ENCODE data around the gene SORBS2.

DNA sequence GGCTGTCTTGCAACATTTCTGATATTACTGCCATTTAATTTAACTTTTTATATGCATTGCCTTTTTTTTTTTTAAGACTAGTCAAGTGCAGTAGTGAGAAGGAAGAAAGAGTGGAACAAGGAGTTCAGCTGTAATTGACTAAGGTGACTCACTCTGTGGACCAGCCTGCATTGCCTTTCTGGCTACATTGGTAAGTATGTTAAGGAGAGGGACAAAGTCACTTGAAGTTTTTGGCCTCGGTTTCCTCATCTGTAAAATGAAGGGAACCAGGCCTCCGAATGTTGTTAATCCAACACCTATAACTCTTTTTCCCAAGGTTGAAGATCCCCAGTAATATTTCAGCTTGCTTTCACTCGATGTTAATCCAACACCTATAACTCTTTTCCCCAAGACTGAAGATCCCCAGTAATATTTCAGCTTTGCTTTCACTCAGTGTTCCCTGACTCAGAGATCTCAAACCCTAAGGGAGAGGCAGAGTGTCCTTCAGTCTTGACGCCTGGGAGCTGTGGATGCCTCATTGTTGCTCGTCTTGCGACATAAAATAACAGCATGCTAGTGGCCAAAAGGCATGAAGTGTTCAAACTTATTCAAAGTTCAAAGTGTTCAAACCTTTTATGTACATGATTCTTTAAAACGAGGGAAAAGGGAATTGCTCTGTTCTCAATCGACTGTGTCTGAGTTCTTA lies 102.0 kb downstream of the SORBS2 start:
- no peak for TF ChIP-seq EZH2 (IDR thresholded peaks at IDR 0.05; ENCODE audit: insufficient read depth, poor library complexity, severe bottlenecking)
- no peak for TF ChIP-seq EZH2phosphoT487 (IDR thresholded peaks at IDR 0.05; ENCODE audit: insufficient read depth, low read depth)

Data from GM23248 (cell line).